ENCODE measurements around the gene OR51D1. TPM values are rescaled to one million over a fixed set of nuclear protein-coding genes. Genes with fewer than 3 reads are reported as not detected.

OR51D1 gene
- total RNA-seq, 2 experiments from 2014 or later: not detected

GRCh38 chr11:4658629-4659445 is 21.6 kb downstream of the OR51D1 start:
- H3K9me3 Mint-ChIP-seq: no peaks in the 10 kb centered on the region
- CTCF ChIA-PET: interaction anchor here (0.8 kb wide), 1 partner anchor 22 kb away, joined by 3 read pairs; the partner anchor contains the start of gene OR51D1
- H3K4me1 Mint-ChIP-seq (ENCODE audit: low read depth): no peaks in the 10 kb centered on the region
- H3K27ac Mint-ChIP-seq: no peak overlapping the region
- no peak overlapping the region for H3K4me3 Mint-ChIP-seq
- intact Hi-C loops (cut with micrococcal nuclease): no loop called here
- peaks cover 13% of the 10 kb centered on the region for H3K27me3 Mint-ChIP-seq
- TF ChIP-seq CTCF (IDR thresholded peaks at IDR 0.05): no peak
- no peak for ATAC-seq
- H3K36me3 Mint-ChIP-seq (ENCODE audit: low read depth): no peaks in the 10 kb centered on the region
- DNase-seq: no peak
- POLR2A ChIA-PET: no interaction called here

GRCh38 chr11:4662876-4663275 is 25.6 kb downstream of the OR51D1 start:
- no peak for TF ChIP-seq CTCF (IDR thresholded peaks at IDR 0.05)
- POLR2A ChIA-PET: no interaction called here
- peaks cover 9% of the 10 kb centered on the region for H3K27me3 Mint-ChIP-seq
- CTCF ChIA-PET: no interaction called here
- intact Hi-C loops (cut with micrococcal nuclease): no loop called here
- no peak overlapping the region for H3K4me3 Mint-ChIP-seq
- no peaks in the 10 kb centered on the region for H3K36me3 Mint-ChIP-seq (ENCODE audit: low read depth)
- no peak for DNase-seq
- no peak overlapping the region for H3K27ac Mint-ChIP-seq
- H3K9me3 Mint-ChIP-seq: no peaks in the 10 kb centered on the region
- H3K4me1 Mint-ChIP-seq (ENCODE audit: low read depth): no peaks in the 10 kb centered on the region
- no peak for ATAC-seq

- peaks cover 9% of the 10 kb centered on the region for H3K27me3 Mint-ChIP-seq
These were observed 26.9 kb downstream of the OR51D1 start for GRCh38 chr11:4664183-4664582.

GRCh38 chr11:4664786-4665185 is 27.5 kb downstream of the OR51D1 start:
- Mint-ChIP-seq H3K4me1 (ENCODE audit: low read depth) (no peaks in the 10 kb centered on the region), H3K27me3 (peaks cover 12% of the 10 kb centered on the region), H3K9me3 (no peaks in the 10 kb centered on the region), H3K4me3 (no peak overlapping the region), H3K27ac (no peak overlapping the region), H3K36me3 (ENCODE audit: low read depth) (no peaks in the 10 kb centered on the region)
- POLR2A ChIA-PET: no interaction called here
- DNase-seq: no peak
- intact Hi-C loops (cut with micrococcal nuclease): no loop called here
- CTCF ChIA-PET: no interaction called here
- ATAC-seq: no peak
- no peak for TF ChIP-seq CTCF (IDR thresholded peaks at IDR 0.05)

More at GRCh38 chr11:4664183-4664582, 26.9 kb downstream of the OR51D1 start:
- intact Hi-C loops (cut with micrococcal nuclease): no loop called here
- CTCF ChIA-PET: no interaction called here
- ATAC-seq (no peak), DNase-seq (no peak)
- no peak overlapping the region for H3K4me3 Mint-ChIP-seq
- no peak overlapping the region for H3K27ac Mint-ChIP-seq
- no peak for TF ChIP-seq CTCF (IDR thresholded peaks at IDR 0.05)
- H3K36me3 Mint-ChIP-seq (ENCODE audit: low read depth): no peaks in the 10 kb centered on the region
- no peaks in the 10 kb centered on the region for H3K9me3 Mint-ChIP-seq
- POLR2A ChIA-PET: no interaction called here
- H3K4me1 Mint-ChIP-seq (ENCODE audit: low read depth): no peaks in the 10 kb centered on the region

- ChIA-PET POLR2A (no interaction called here), CTCF (no interaction called here)
- Mint-ChIP-seq H3K4me3 (no peak overlapping the region), H3K9me3 (no peaks in the 10 kb centered on the region), H3K36me3 (ENCODE audit: low read depth) (no peaks in the 10 kb centered on the region), H3K27ac (no peak overlapping the region), H3K27me3 (peaks cover 12% of the 10 kb centered on the region), H3K4me1 (ENCODE audit: low read depth) (no peaks in the 10 kb centered on the region)
- no peak for ATAC-seq
- no peak for DNase-seq
- intact Hi-C loops (cut with micrococcal nuclease): no loop called here
- no peak for TF ChIP-seq CTCF (IDR thresholded peaks at IDR 0.05)
These were observed 28.1 kb downstream of the OR51D1 start for GRCh38 chr11:4665424-4665823.
